Esophagus squamous epithelium (tissue), 5 donors: Measurements from ENCODE around the gene PDLIM3. TPM values are rescaled to one million over a fixed set of nuclear protein-coding genes. Genes with fewer than 3 reads are reported as not detected.

Experiments used
- DNase-seq: peaks from one replicate; lab custom pipeline; 2025; lab: John Stamatoyannopoulos, UW
- H3K27ac ChIP-seq, 4 donors: fragments of 200-600 bp; sonication (generic); one replicate each; pipeline ENCODE4 v1.5.1; 2016 to 2019; ENCODE audit warnings: mild to moderate bottlenecking in 1 of 4
- H3K27me3 ChIP-seq, 4 donors: fragments of 200-600 bp; sonication (generic); 1 replicate in 3 of 4; 2 replicates in 1 of 4; pipeline versions ENCODE4 v1.5.1 to v1.6.0; 2017 to 2021; ENCODE audit warnings: antibody characterized with exemption in 1 of 4
- H3K36me3 ChIP-seq, 3 donors: fragments of 200-600 bp; sonication (generic); one replicate each; pipeline ENCODE4 v1.5.1; 2016 to 2019
- H3K4me1 ChIP-seq, 3 donors: fragments of 200-600 bp; sonication (generic); one replicate each; pipeline ENCODE4 v1.5.1; 2017 to 2019
- H3K4me3 ChIP-seq, 4 donors: fragments of 200-600 bp; sonication (generic); 1 replicate in 3 of 4; 2 replicates in 1 of 4; pipeline ENCODE4 v1.5.1; 2016 to 2019; ENCODE audit warnings: mild to moderate bottlenecking in 2 of 4, moderate library complexity in 1 of 4
- H3K9me3 ChIP-seq, 3 donors: fragments of 200-600 bp; sonication (generic); one replicate each; pipeline ENCODE4 v1.5.1; 2016 to 2019
- CTCF ChIP-seq, 6 experiments: fragments of 450-650 bp in 4 of 6; fragments of 200-600 bp in 2 of 6; sonication (generic) in 2 of 6; IDR thresholded peaks; one replicate each; pipeline ENCODE4 v1.5.1; 2016 to 2019; ENCODE audit warnings: antibody characterized with exemption in 6 of 6, mild to moderate bottlenecking in 4 of 6, moderate library complexity in 4 of 6
- POLR2A ChIP-seq, 4 donors: fragments of 450-650 bp; IDR thresholded peaks; one replicate each; pipeline ENCODE4 v1.6.1; 2017; ENCODE audit warnings: antibody characterized with exemption in 4 of 4, mild to moderate bottlenecking in 4 of 4, moderate library complexity in 3 of 4
- WGBS, 2 donors: methylation state at CpG; one replicate each; pipeline ENCODE4 v1.1.5; 2018; 5-methylcytosine and 5-hydroxymethylcytosine counted together
- intact Hi-C: fragments of 100-400 bp; cut with DNase I; formaldehyde crosslinking; loops from one replicate; pipeline ENCODE4 v1.15.0; 2022
- total RNA-seq, 4 donors: library from RNA; depleted of rRNA; stranded (reverse); fragments of >200 nt; gene quantifications; one replicate each; pipeline ENCODE4 v1.1.0, GENCODE V29; 2016
- donor health status: DM: yes; HTN: yes; CAD: no.

The PDLIM3 gene
- total RNA-seq, 4 donors from 2014 or later, result 13.9 to 322 (median 44.6) TPM

DNA sequence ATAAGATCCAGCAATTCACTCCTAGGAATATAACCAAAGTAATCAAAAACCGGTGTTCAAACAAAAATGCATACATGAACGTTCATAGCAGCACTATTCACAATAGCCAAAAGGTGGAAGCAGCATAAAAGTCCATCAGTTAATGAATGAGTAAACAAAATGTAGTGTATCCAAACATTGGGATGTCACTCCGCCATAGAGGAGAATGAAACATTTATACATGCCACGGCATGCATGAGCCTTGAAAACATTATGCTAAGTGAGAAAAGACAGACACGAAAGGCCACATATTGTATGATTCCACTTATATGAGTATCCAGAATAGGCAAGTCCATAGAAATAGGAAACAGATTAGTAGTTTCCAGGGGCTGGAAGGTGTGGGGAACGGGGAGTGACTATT, 11.0 kb upstream of the PDLIM3 start:
- no peak for DNase-seq
- TF ChIP-seq POLR2A (IDR thresholded peaks at IDR 0.05), result no peak
- TF ChIP-seq CTCF (IDR thresholded peaks at IDR 0.05), result no peak
- Histone ChIP-seq H3K36me3 (no peaks in the 10 kb centered on the region), H3K9me3 (no peaks in the 10 kb centered on the region), H3K27ac (no peak overlapping the region), H3K27me3 (no peaks in the 10 kb centered on the region), H3K4me3 (no peak overlapping the region), H3K4me1 (peaks cover 3 to 15% (median 15%) of the 10 kb centered on the region in 3 donors)
- 64 to 69% methylated on average over 6 of the region's 6 CpGs for WGBS, 2 donors
- intact Hi-C loops, result no loop called here

DNA sequence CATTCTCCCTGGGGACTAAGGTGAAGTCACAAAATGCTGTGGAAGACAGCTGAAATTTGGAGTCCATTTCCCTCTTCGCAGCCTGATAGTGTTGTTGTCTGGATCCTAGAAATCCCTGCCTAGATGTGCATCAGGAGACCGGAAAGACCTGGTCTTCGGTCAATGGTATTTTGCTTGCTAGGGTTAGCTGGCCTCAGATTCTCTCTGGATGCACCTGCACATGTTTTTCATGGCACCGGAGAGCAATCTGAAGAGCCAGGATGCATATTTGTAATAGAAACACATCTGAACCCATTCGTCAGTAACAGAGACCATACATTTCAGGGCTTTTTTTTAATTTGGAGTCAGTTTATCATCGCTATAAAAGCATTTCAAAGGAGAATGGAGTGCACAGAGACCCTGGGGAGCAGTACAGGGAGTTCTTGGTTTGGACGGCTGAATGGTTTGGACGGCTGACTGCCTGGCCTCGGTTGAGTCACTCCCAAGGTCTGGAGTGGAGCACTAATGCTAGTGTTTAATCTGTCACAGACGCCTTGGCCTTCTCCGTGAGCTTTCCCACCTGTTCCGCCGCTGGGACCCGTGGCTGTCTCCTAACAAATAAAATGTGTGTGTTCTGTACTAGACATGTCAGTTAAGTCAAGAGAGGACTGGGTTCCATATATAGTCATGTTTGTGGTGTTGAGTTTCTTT, 7.5 kb upstream of the PDLIM3 start:
- intact Hi-C loops, result no loop called here
- Histone ChIP-seq H3K4me3 (no peak overlapping the region), H3K4me1 (peaks cover 10 to 32% (median 27%) of the 10 kb centered on the region in 3 donors), H3K36me3 (no peaks in the 10 kb centered on the region), H3K27me3 (peaks cover 0 to under 1% (median 0%) of the 10 kb centered on the region in 4 donors), H3K9me3 (no peaks in the 10 kb centered on the region), H3K27ac (peak overlapping the region in 3 of 4 donors; percentile 75 to 85 (median 79))
- TF ChIP-seq CTCF (IDR thresholded peaks at IDR 0.05) (no peak), POLR2A (IDR thresholded peaks at IDR 0.05) (no peak)
- no peak for DNase-seq
- 59 to 75% methylated on average over 13 to 14 of the region's 14 CpGs for WGBS, 2 donors

GRCh38 chr4:185541251-185541727, 6.0 kb upstream of the PDLIM3 start:
- intact Hi-C loops, result no loop called here
- DNase-seq, result no peak
- no peaks in the 10 kb centered on the region for H3K36me3 ChIP-seq
- peaks cover 10 to 36% (median 27%) of the 10 kb centered on the region in 3 donors for H3K4me1 ChIP-seq
- H3K27ac ChIP-seq, result peak overlapping the region in 3 of 4 donors; percentile 75 to 85 (median 79)
- no peak for TF ChIP-seq POLR2A (IDR thresholded peaks at IDR 0.05)
- no peak for TF ChIP-seq CTCF (IDR thresholded peaks at IDR 0.05)
- no peaks in the 10 kb centered on the region for H3K9me3 ChIP-seq
- H3K4me3 ChIP-seq, result peak overlapping the region in 1 of 4 donors; percentile 35
- 17% methylated on average over 10 of the region's 10 CpGs for WGBS, 2 donors
- peaks cover 0 to 11% (median 0%) of the 10 kb centered on the region in 4 donors for H3K27me3 ChIP-seq

- Histone ChIP-seq H3K27ac (peak overlapping the region in 3 of 4 donors; percentile 75 to 85 (median 79)), H3K9me3 (no peaks in the 10 kb centered on the region), H3K36me3 (no peaks in the 10 kb centered on the region), H3K4me3 (no peak overlapping the region), H3K27me3 (peaks cover 0 to 17% (median 0%) of the 10 kb centered on the region in 4 donors), H3K4me1 (peaks cover 10 to 43% (median 31%) of the 10 kb centered on the region in 3 donors)
- TF ChIP-seq CTCF (IDR thresholded peaks at IDR 0.05) (no peak), POLR2A (IDR thresholded peaks at IDR 0.05) (no peak)
- DNase-seq, result no peak
- intact Hi-C loops, result no loop called here
- 40 to 62% methylated on average over 3 of the region's 3 CpGs for WGBS, 2 donors
These were observed 5.3 kb upstream of the PDLIM3 start for GRCh38 chr4:185540487-185541120.

DNA sequence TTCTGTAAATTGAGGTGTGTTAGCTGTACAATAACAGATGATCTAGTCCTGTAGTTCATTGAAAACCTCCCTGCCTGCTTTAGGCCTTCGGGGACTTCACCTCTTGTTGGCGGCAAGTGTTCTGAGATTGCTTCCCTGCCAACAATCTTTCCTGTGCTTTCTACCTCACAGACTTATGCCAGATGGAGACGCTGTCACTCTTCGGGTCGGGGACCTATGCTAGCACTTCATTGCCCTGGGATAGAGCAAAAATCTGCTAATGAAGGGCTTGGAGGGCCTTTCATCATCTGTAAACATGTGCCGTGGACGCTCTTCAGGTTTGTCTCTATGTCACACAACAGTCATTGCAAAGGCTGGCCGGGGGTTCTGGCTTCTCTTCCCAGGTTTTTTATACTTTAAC, 4.7 kb upstream of the PDLIM3 start:
- 70 to 85% methylated on average over 8 of the region's 8 CpGs for WGBS, 2 donors
- Histone ChIP-seq H3K4me1 (peaks cover 10 to 48% (median 31%) of the 10 kb centered on the region in 3 donors), H3K27ac (peak overlapping the region in 3 of 4 donors; percentile 72 to 79 (median 75)), H3K9me3 (no peaks in the 10 kb centered on the region), H3K27me3 (peaks cover 0 to 23% (median 0%) of the 10 kb centered on the region in 4 donors), H3K4me3 (no peak overlapping the region), H3K36me3 (no peaks in the 10 kb centered on the region)
- DNase-seq, result no peak
- TF ChIP-seq CTCF (IDR thresholded peaks at IDR 0.05), result no peak
- no peak for TF ChIP-seq POLR2A (IDR thresholded peaks at IDR 0.05)
- intact Hi-C loops, result no loop called here
